Suprapubic skin (tissue), 4 donors: Measurements from ENCODE around the gene HECTD1. TPM values are rescaled to one million over a fixed set of nuclear protein-coding genes. Genes with fewer than 3 reads are reported as not detected.
"Not testable (repeated sequence)": the region's sequence is repeated elsewhere in the genome, so short reads cannot be mapped to it uniquely, and the experiment has no call there.

Experiments used
- DNase-seq, 2 donors: peaks; one replicate each; pipeline ENCODE4 v3.0.0-alpha.2; 2019; ENCODE audit warnings: low spot score in 2 of 2
- H3K27ac ChIP-seq: fragments of 200-600 bp; sonication (generic); one replicate; pipeline ENCODE4 v1.5.1; 2019
- H3K27me3 ChIP-seq: fragments of 200-600 bp; sonication (generic); one replicate; pipeline ENCODE4 v1.5.1; 2019
- H3K36me3 ChIP-seq: fragments of 200-600 bp; sonication (generic); one replicate; pipeline ENCODE4 v1.5.1; 2019
- H3K4me1 ChIP-seq: fragments of 200-600 bp; sonication (generic); one replicate; pipeline ENCODE4 v1.5.1; 2019
- H3K4me3 ChIP-seq: fragments of 200-600 bp; sonication (generic); one replicate; pipeline ENCODE4 v1.5.1; 2019; ENCODE audit warnings: mild to moderate bottlenecking
- H3K9me3 ChIP-seq: fragments of 200-600 bp; sonication (generic); one replicate; pipeline ENCODE4 v1.5.1; 2019
- EP300 ChIP-seq: sonication (generic); formaldehyde crosslinking; IDR thresholded peaks from one replicate; pipeline ENCODE4 v1.6.1; 2017; ENCODE audit warnings: antibody characterized with exemption
- POLR2A ChIP-seq, 2 donors: fragments of 450-650 bp; IDR thresholded peaks; one replicate each; pipeline ENCODE4 v1.6.1; 2017; ENCODE audit warnings: antibody characterized with exemption in 2 of 2, mild to moderate bottlenecking in 2 of 2, moderate library complexity in 2 of 2
- POLR2AphosphoS5 ChIP-seq, 3 donors: sonication (generic); formaldehyde crosslinking; IDR thresholded peaks; one replicate each; pipeline ENCODE4 v1.6.1; 2017; ENCODE audit warnings: antibody characterized with exemption in 3 of 3
- WGBS: methylation state at CpG from one replicate; pipeline ENCODE4 v1.1.5; 2018; 5-methylcytosine and 5-hydroxymethylcytosine counted together
- total RNA-seq, 4 donors: library from RNA; depleted of rRNA; stranded (reverse); fragments of >200 nt; gene quantifications; one replicate each; pipeline ENCODE4 v1.1.0, GENCODE V29; 2016
- TF ChIP-seq, protein P1 (sequence below), 2 donors: fragments of 200-600 bp in 1 of 2; fragments of 450-650 bp in 1 of 2; sonication (generic) in 1 of 2; IDR thresholded peaks; one replicate each; pipeline ENCODE4 v1.5.1; 2016 to 2019; ENCODE audit warnings: antibody characterized with exemption in 2 of 2, mild to moderate bottlenecking in 1 of 2, moderate library complexity in 1 of 2

The HECTD1 gene
- total RNA-seq, 4 donors from 2014 or later = 197 to 442 (median 271) TPM

DNA sequence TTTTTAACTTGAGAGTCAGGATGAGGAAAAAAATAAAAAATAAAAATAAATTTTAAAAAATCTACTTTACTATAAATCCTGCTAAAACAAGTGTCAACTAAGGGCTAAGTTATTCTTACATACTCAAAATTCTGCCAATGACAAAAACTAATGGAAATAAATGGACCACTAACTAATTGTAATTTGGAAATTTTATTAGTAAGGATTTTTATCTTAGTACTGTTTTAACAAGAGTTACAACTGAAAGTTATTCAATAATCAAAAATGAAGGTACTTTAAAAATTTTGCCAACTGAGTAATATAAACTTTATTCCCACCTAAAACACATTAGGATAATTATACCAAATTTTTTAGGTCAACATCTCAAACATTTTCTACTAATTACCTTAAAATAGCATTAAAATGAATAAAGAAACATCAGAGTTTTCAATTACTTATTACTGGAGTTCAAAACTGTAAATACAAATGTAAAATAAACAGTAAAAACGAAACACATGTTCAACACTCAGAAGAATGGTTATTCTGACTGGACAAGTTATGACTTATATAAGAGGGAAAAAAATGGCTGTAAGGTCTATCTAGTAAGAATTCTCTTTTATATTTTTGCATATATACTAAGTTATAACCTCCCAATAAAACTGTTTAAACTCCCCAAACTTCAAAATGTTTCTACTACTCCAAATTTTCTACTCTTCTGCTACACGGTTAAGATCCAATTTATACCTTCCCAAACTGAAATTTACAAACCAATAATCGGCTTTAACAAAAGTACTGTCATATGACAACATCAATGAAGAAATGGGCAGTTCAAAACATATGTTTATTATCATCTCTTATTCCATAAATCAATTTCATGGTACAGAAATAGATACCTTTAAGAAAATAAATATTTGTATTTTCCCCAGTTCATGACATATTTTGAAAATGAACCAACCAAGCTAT lies 2.7 kb downstream of the HECTD1 start:
- H3K4me3 ChIP-seq = peak overlapping the region; percentile 78
- TF ChIP-seq EP300 = no peak
- no peak for TF ChIP-seq POLR2AphosphoS5 (IDR thresholded peaks at IDR 0.05)
- TF ChIP-seq POLR2A (IDR thresholded peaks at IDR 0.05) = no peak

DNA sequence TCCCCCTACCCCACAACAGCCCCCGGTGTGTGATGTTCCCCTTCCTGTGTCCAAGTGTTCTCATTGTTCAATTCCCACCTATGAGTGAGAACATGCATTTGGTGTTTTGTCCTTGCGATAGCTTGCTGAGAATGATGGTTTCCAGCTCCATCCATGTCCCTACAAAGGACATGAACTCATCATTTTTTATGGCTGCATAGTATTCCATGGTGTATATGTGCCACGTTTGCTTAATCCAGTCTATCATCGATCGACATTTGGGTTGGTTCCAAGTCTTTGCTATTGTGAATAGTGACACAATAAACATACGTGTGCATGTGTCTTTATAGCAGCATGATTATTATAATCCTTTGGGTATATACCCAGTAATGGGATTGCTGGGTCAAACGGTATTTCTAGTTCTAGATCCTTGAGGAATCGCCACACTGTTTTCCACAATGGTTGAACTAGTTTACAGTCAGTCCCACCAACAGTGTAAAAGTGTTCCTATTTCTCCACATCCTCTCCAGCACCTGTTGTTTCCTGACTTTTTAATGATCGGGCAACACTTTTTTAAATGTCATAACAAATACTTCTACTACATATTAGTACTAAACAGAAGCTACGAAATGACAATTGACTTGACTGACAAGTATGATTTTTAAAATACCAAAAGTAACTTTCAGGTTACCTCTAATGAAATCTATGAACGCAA lies 3.5 kb downstream of the HECTD1 start:
- H3K4me1 ChIP-seq = peaks cover 30% of the 10 kb centered on the region
- not testable (repeated sequence) for DNase-seq, H3K4me3 ChIP-seq, H3K9me3 ChIP-seq, H3K27ac ChIP-seq, H3K27me3 ChIP-seq
- H3K36me3 ChIP-seq = peaks cover 19% of the 10 kb centered on the region
- WGBS = 95% methylated on average over 11 of the region's 11 CpGs

More for the DNA sequence above, 2.7 kb downstream of the HECTD1 start:
- Histone ChIP-seq H3K36me3 (peaks cover 19% of the 10 kb centered on the region), H3K9me3 (no peaks in the 10 kb centered on the region), H3K27me3 (no peaks in the 10 kb centered on the region), H3K4me1 (peaks cover 32% of the 10 kb centered on the region), H3K27ac (no peak overlapping the region)
- WGBS = 25% methylated on average over 3 of the region's 3 CpGs
- DNase-seq = no peak

DNA sequence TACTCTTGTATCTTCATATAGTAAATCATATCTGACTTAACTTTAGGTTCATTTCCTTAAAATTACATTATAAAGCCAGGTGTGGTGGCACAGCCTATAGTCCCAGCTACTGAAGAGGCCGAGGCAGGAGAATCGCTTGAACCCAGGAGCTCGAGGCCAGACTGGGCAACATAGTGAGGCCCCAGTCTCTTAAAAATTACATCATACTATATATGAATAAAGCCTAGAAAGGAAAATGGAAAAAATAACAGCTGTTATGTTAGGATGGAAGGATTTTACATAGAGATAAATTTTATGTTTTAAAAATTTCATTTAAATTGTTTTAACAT lies 4.2 kb downstream of the HECTD1 start:
- H3K36me3 ChIP-seq = peaks cover 19% of the 10 kb centered on the region
- no peak overlapping the region for H3K27ac ChIP-seq
- no peaks in the 10 kb centered on the region for H3K9me3 ChIP-seq
- H3K4me1 ChIP-seq = peaks cover 23% of the 10 kb centered on the region
- TF ChIP-seq POLR2AphosphoS5 (IDR thresholded peaks at IDR 0.05) (no peak), EP300 (no peak), POLR2A (IDR thresholded peaks at IDR 0.05) (no peak)
- TF ChIP-seq, protein P1, sequence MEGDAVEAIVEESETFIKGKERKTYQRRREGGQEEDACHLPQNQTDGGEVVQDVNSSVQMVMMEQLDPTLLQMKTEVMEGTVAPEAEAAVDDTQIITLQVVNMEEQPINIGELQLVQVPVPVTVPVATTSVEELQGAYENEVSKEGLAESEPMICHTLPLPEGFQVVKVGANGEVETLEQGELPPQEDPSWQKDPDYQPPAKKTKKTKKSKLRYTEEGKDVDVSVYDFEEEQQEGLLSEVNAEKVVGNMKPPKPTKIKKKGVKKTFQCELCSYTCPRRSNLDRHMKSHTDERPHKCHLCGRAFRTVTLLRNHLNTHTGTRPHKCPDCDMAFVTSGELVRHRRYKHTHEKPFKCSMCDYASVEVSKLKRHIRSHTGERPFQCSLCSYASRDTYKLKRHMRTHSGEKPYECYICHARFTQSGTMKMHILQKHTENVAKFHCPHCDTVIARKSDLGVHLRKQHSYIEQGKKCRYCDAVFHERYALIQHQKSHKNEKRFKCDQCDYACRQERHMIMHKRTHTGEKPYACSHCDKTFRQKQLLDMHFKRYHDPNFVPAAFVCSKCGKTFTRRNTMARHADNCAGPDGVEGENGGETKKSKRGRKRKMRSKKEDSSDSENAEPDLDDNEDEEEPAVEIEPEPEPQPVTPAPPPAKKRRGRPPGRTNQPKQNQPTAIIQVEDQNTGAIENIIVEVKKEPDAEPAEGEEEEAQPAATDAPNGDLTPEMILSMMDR (IDR thresholded peaks at IDR 0.05) = no peak
- H3K4me3 ChIP-seq = no peak overlapping the region
- 94% methylated on average over 3 of the region's 3 CpGs for WGBS
- DNase-seq = no peak
- no peaks in the 10 kb centered on the region for H3K27me3 ChIP-seq

DNA sequence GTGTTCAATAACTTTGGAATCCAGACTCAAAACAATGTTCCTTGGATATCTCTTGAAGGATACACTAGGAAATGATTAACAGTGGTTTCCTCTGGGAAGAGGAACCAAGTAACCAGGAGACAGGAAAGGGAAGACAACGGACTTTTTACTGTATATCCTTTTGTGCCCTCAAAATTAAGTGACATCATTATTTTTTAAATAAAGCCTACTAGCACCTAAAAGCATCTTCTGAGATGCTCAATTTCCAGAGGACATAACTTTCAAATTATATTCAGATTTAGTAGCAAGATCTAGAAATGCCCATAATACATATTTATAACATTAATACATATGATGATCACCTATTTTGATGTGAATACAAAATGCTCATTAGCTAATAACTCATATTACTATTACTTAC lies 6.5 kb downstream of the HECTD1 start:
- TF ChIP-seq POLR2A (IDR thresholded peaks at IDR 0.05) = no peak
- TF ChIP-seq, protein P1 (IDR thresholded peaks at IDR 0.05) = no peak
- TF ChIP-seq POLR2AphosphoS5 (IDR thresholded peaks at IDR 0.05) = no peak
- TF ChIP-seq EP300 = no peak
- 62% methylated on average over 1 of the region's 1 CpG for WGBS
- Histone ChIP-seq H3K27ac (no peak overlapping the region), H3K9me3 (no peaks in the 10 kb centered on the region), H3K4me1 (peaks cover 24% of the 10 kb centered on the region), H3K36me3 (peaks cover 19% of the 10 kb centered on the region), H3K4me3 (no peak overlapping the region), H3K27me3 (no peaks in the 10 kb centered on the region)
- no peak for DNase-seq

DNA sequence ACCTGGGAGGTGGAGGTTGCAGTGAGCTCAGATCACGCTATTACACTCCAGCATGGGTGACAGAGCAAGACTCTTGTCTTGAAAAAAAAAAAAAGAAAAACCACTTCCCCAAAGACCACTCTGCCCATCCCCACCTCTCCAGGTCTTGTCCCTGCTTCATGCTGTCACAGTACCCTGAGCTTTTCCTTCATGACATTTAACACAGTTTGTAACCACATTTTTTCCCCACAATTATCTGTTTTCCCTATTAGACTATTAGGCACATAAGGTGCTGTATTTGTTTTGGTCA lies 6.9 kb downstream of the HECTD1 start:
- WGBS = 90% methylated on average over 1 of the region's 1 CpG
- no peak overlapping the region for H3K4me3 ChIP-seq
- DNase-seq = no peak
- no peak overlapping the region for H3K27ac ChIP-seq
- TF ChIP-seq POLR2AphosphoS5 (IDR thresholded peaks at IDR 0.05) (no peak), EP300 (no peak), POLR2A (IDR thresholded peaks at IDR 0.05) (no peak)
- TF ChIP-seq, protein P1 (IDR thresholded peaks at IDR 0.05) = no peak
- peaks cover 19% of the 10 kb centered on the region for H3K36me3 ChIP-seq
- H3K4me1 ChIP-seq = peaks cover 20% of the 10 kb centered on the region
- H3K9me3 ChIP-seq = no peaks in the 10 kb centered on the region
- no peaks in the 10 kb centered on the region for H3K27me3 ChIP-seq

DNA sequence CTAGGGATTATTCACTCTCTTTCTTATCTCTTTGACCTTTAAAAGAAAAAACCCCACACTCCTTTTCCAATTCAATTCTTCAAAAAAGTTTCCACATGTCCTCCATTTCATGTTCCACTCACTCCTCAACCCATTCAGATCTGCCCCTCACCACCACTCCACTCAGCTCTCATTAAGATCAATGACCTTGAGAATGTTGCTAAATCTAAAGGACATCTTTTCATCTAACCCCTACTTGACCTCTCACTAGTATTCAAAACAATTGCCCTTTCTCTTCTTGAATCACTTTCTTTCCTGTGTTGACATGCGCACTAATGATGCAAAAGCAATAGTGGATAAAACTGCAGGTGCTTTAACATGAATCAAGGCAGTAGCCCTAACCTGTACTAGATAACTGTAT lies 9.9 kb downstream of the HECTD1 start:
- Histone ChIP-seq H3K9me3 (no peaks in the 10 kb centered on the region), H3K27ac (no peak overlapping the region), H3K27me3 (no peaks in the 10 kb centered on the region), H3K4me3 (no peak overlapping the region), H3K36me3 (peaks cover 9% of the 10 kb centered on the region), H3K4me1 (peaks cover 10% of the 10 kb centered on the region)
- TF ChIP-seq EP300 (no peak), POLR2AphosphoS5 (IDR thresholded peaks at IDR 0.05) (no peak), POLR2A (IDR thresholded peaks at IDR 0.05) (no peak)
- TF ChIP-seq, protein P1 (IDR thresholded peaks at IDR 0.05) = no peak
- 98% methylated on average over 1 of the region's 1 CpG for WGBS
- no peak for DNase-seq
